Astrocyte (in vitro differentiated cells and primary cell): ENCODE results near the gene RTN1.

Source experiments
- CTCF ChIP-seq: IDR thresholded peaks from 2 replicates; pipeline ENCODE4 v1.5.1; 2011; ENCODE audit warnings: low read depth, mild to moderate bottlenecking, inconsistent platforms, low read length, moderate library complexity; ENCODE audit not compliant: insufficient read depth
- EZH2 ChIP-seq: IDR thresholded peaks from 2 replicates; pipeline ENCODE4 v1.6.1; 2012; ENCODE audit warnings: mild to moderate bottlenecking, low read length, inconsistent platforms; ENCODE audit not compliant: insufficient read depth

GRCh38 chr14:59580911-59581310 lies 289.7 kb downstream of the RTN1 start:
- TF ChIP-seq CTCF = no peak
- no peak for TF ChIP-seq EZH2
